GM18868 (cell line): ENCODE results near the gene PMVK.
A peak's percentile ranks its signal among the peaks of the same experiment; 100 is the strongest.
"Not testable (repeated sequence)": the region's sequence is repeated elsewhere in the genome, so short reads cannot be mapped to it uniquely, and the experiment has no call there.

Source experiments
- ATAC-seq: cut with Tn5 transposase; IDR thresholded peaks from one replicate; pipeline ENCODE4 v1.9.1; 2021; ENCODE audit warnings: mild to moderate bottlenecking, moderate library complexity; ENCODE audit not compliant: unreplicated experiment

PMVK gene

GRCh38 chr1:154936555-154937084 lies at the start of gene PMVK:
Gene PMVK (minus strand): TSS chr1:154936719. CDS start chr1:154936685, 34 bp downstream.
- peak; percentile 66 for ATAC-seq

- ATAC-seq: no peak
Measured at GRCh38 chr1:154983776-154984466, 47.4 kb upstream of the PMVK start.

GRCh38 chr1:154982897-154983648 lies 46.6 kb upstream of the PMVK start, which contains the start of gene FLAD1:
Gene FLAD1 (plus strand): TSS chr1:154983344. CDS start chr1:154983695, 351 bp downstream.
- ATAC-seq: peak; percentile 98

- ATAC-seq: no peak
Measured at GRCh38 chr1:154982341-154982740, 45.8 kb upstream of the PMVK start.

- ATAC-seq: no peak
Measured at GRCh38 chr1:154978360-154978759, 41.8 kb upstream of the PMVK start.

- ATAC-seq: not testable (repeated sequence)
Measured at GRCh38 chr1:154977762-154978161, 41.2 kb upstream of the PMVK start.

- no peak for ATAC-seq
Measured at GRCh38 chr1:154975409-154976059, 39.0 kb upstream of the PMVK start.

- ATAC-seq: peak; percentile 50
Measured at GRCh38 chr1:154974808-154975408, 38.4 kb upstream of the PMVK start.

- ATAC-seq: peak; percentile 74
Measured at GRCh38 chr1:154974102-154974807, 37.7 kb upstream of the PMVK start, which contains the start of gene CKS1B. Gene CKS1B (plus strand): TSS chr1:154974681. CDS start chr1:154974746, 65 bp downstream.

- no peak for ATAC-seq
Measured at GRCh38 chr1:154973344-154974101, 37.0 kb upstream of the PMVK start.

GRCh38 chr1:154972517-154973343 lies 36.2 kb upstream of the PMVK start:
- ATAC-seq: no peak

GRCh38 chr1:154972213-154972516 lies 35.6 kb upstream of the PMVK start:
- ATAC-seq: no peak

GRCh38 chr1:154971341-154971998 lies 35.0 kb upstream of the PMVK start:
- ATAC-seq: no peak

GRCh38 chr1:154970631-154971340 lies 34.3 kb upstream of the PMVK start, which contains the start of gene SHC1:
Gene SHC1 (minus strand): TSS chr1:154970747. CDS start chr1:154970526, 221 bp downstream.
- ATAC-seq: peak; percentile 43

GRCh38 chr1:154969860-154970452 lies 33.4 kb upstream of the PMVK start:
- no peak for ATAC-seq

GRCh38 chr1:154969246-154969645 lies 32.7 kb upstream of the PMVK start:
- ATAC-seq: no peak

GRCh38 chr1:154968731-154969130 lies 32.2 kb upstream of the PMVK start:
- ATAC-seq: no peak
